ENCODE results near the gene MS4A8. TPM values are rescaled to one million over a fixed set of nuclear protein-coding genes. Genes with fewer than 3 reads are reported as not detected.
"Not testable (repeated sequence)": the region's sequence is repeated elsewhere in the genome, so short reads cannot be mapped to it uniquely, and the experiment has no call there.

MS4A8 gene
- total RNA-seq, result 1 to 10 TPM in 1 of 8 experiments, under 1 TPM in 1, not detected in 6; 0.43 to 5.1 TPM

- in situ Hi-C loops (cut with MboI; ENCODE audit: low pct_unique_long_range_greater_than_20kb in 2 of 9, low sequenced_read_pairs in 9 of 9, unreplicated experiment in 9 of 9), result no loop called here
- H3K27ac ChIP-seq, result no peak within 1 kb of the TSS
- peaks cover 0 to 9% of the 10 kb centered on the region in 2 donors for H3K4me1 ChIP-seq (replicated peaks in 1 of 2)
- peak in 3 of 8 experiments; percentile 62 to 88 (median 64) for ATAC-seq (replicated peaks in 6 of 8)
- no peak within 1 kb of the TSS for H3K4me3 ChIP-seq
- WGBS, 10 experiments, result 0 to 100% (median 57%) methylated on average over 1 to 2 of the region's 2 CpGs; no CpG with 5 or more reads in 4 of the 10 experiments
Measured at GRCh38 chr11:60699284-60699691, at the start of gene MS4A8. TSS of gene MS4A8 (plus strand) at chr11:60699612. CDS start at chr11:60700861, 1,249 bp downstream.

GRCh38 chr11:60657888-60658287 is 41.5 kb upstream of the MS4A8 start:
- in situ Hi-C loops (cut with MboI; ENCODE audit: low pct_unique_long_range_greater_than_20kb in 2 of 9, low sequenced_read_pairs in 9 of 9, unreplicated experiment in 9 of 9), result no loop called here
- H3K4me1 ChIP-seq (replicated peaks in 1 of 2), result no peaks in the 10 kb centered on the region
- H3K4me3 ChIP-seq, result no peak overlapping the region
- peak in 1 of 8 experiments; percentile 28 for ATAC-seq (replicated peaks in 6 of 8)
- peak overlapping the region in 1 of 2 donors; percentile 71 for H3K27ac ChIP-seq
- WGBS, 10 experiments, result 20 to 97% (median 94%) methylated on average over 2 to 4 of the region's 4 CpGs; no CpG with 5 or more reads in 5 of the 10 experiments

- 0 to 100% (median 80%) methylated on average over 1 of the region's 1 CpG; no CpG with 5 or more reads in 1 of the 10 experiments for WGBS, 10 experiments
- no peak overlapping the region for H3K4me3 ChIP-seq
- H3K27ac ChIP-seq, result no peak overlapping the region
- no peaks in the 10 kb centered on the region for H3K4me1 ChIP-seq (replicated peaks in 1 of 2)
- in situ Hi-C loops (cut with MboI; ENCODE audit: low pct_unique_long_range_greater_than_20kb in 2 of 9, low sequenced_read_pairs in 9 of 9, unreplicated experiment in 9 of 9), result no loop called here
- ATAC-seq (replicated peaks in 6 of 8), result peak in 3 of 8 experiments; percentile 72 to 94 (median 74)
Measured at GRCh38 chr11:60658409-60658808, 41.0 kb upstream of the MS4A8 start.

GRCh38 chr11:60672255-60672654 is 27.2 kb upstream of the MS4A8 start:
- WGBS, 10 experiments, result 0 to 84% (median 49%) methylated on average over 1 to 3 of the region's 3 CpGs
- in situ Hi-C loops (cut with MboI; ENCODE audit: low pct_unique_long_range_greater_than_20kb in 2 of 9, low sequenced_read_pairs in 9 of 9, unreplicated experiment in 9 of 9), result no loop called here
- H3K27ac ChIP-seq, result no peak overlapping the region
- ATAC-seq (replicated peaks in 6 of 8), result no peak
- H3K4me1 ChIP-seq (replicated peaks in 1 of 2), result no peaks in the 10 kb centered on the region
- no peak overlapping the region for H3K4me3 ChIP-seq

- in situ Hi-C loops (cut with MboI; ENCODE audit: low pct_unique_long_range_greater_than_20kb in 2 of 9, low sequenced_read_pairs in 9 of 9, unreplicated experiment in 9 of 9); H3K4me3 ChIP-seq; ATAC-seq (replicated peaks in 6 of 8); H3K27ac ChIP-seq; H3K4me1 ChIP-seq (replicated peaks in 1 of 2): not testable (repeated sequence)
- 71 to 100% (median 80%) methylated on average over 1 of the region's 2 CpGs; no CpG with 5 or more reads in 7 of the 10 experiments for WGBS, 10 experiments
Measured at GRCh38 chr11:60678231-60678630, 21.2 kb upstream of the MS4A8 start.

- no peaks in the 10 kb centered on the region for H3K4me1 ChIP-seq (replicated peaks in 1 of 2)
- no peak overlapping the region for H3K4me3 ChIP-seq
- ATAC-seq (replicated peaks in 6 of 8), result no peak
- in situ Hi-C loops (cut with MboI; ENCODE audit: low pct_unique_long_range_greater_than_20kb in 2 of 9, low sequenced_read_pairs in 9 of 9, unreplicated experiment in 9 of 9), result no loop called here
- no peak overlapping the region for H3K27ac ChIP-seq
Measured at GRCh38 chr11:60679879-60680278, 19.5 kb upstream of the MS4A8 start.

GRCh38 chr11:60680455-60681119 is 18.8 kb upstream of the MS4A8 start:
- 0 to 73% (median 47%) methylated on average over 1 to 3 of the region's 3 CpGs; no CpG with 5 or more reads in 1 of the 10 experiments for WGBS, 10 experiments
- Histone ChIP-seq H3K4me1 (replicated peaks in 1 of 2) (no peaks in the 10 kb centered on the region), H3K27ac (no peak overlapping the region), H3K4me3 (no peak overlapping the region)
- in situ Hi-C loops (cut with MboI; ENCODE audit: low pct_unique_long_range_greater_than_20kb in 2 of 9, low sequenced_read_pairs in 9 of 9, unreplicated experiment in 9 of 9), result no loop called here
- no peak for ATAC-seq (replicated peaks in 6 of 8)

GRCh38 chr11:60684541-60684848 is 14.9 kb upstream of the MS4A8 start:
- H3K27ac ChIP-seq; ATAC-seq (replicated peaks in 6 of 8); in situ Hi-C loops (cut with MboI; ENCODE audit: low pct_unique_long_range_greater_than_20kb in 2 of 9, low sequenced_read_pairs in 9 of 9, unreplicated experiment in 9 of 9); H3K4me1 ChIP-seq (replicated peaks in 1 of 2); H3K4me3 ChIP-seq: not testable (repeated sequence)
- 7 to 100% (median 75%) methylated on average over 1 to 2 of the region's 2 CpGs; no CpG with 5 or more reads in 2 of the 10 experiments for WGBS, 10 experiments

- in situ Hi-C loops (cut with MboI; ENCODE audit: low pct_unique_long_range_greater_than_20kb in 2 of 9, low sequenced_read_pairs in 9 of 9, unreplicated experiment in 9 of 9), result no loop called here
- WGBS, 10 experiments, result 17 to 92% (median 39%) methylated on average over 1 to 5 of the region's 5 CpGs; no CpG with 5 or more reads in 6 of the 10 experiments
Measured at GRCh38 chr11:60691661-60692060, 7.8 kb upstream of the MS4A8 start.

GRCh38 chr11:60699936-60700335 is 524 bp downstream of the MS4A8 start:
- Histone ChIP-seq H3K27ac (no peak overlapping the region), H3K4me3 (no peak overlapping the region), H3K4me1 (replicated peaks in 1 of 2) (peaks cover 0 to 9% of the 10 kb centered on the region in 2 donors)
- 30 to 100% (median 92%) methylated on average over 1 to 5 of the region's 5 CpGs; no CpG with 5 or more reads in 4 of the 10 experiments for WGBS, 10 experiments
- in situ Hi-C loops (cut with MboI; ENCODE audit: low pct_unique_long_range_greater_than_20kb in 2 of 9, low sequenced_read_pairs in 9 of 9, unreplicated experiment in 9 of 9), result no loop called here
- no peak for ATAC-seq (replicated peaks in 6 of 8)

More at GRCh38 chr11:60691661-60692060, 7.8 kb upstream of the MS4A8 start:
- H3K4me1 ChIP-seq (replicated peaks in 1 of 2), result no peaks in the 10 kb centered on the region
- ATAC-seq (replicated peaks in 6 of 8), result peak in 1 of 8 experiments; percentile 54
- H3K27ac ChIP-seq, result no peak overlapping the region
- H3K4me3 ChIP-seq, result no peak overlapping the region

- Histone ChIP-seq H3K27ac (no peak overlapping the region), H3K4me1 (replicated peaks in 1 of 2) (peaks cover 0 to 9% of the 10 kb centered on the region in 2 donors), H3K4me3 (no peak overlapping the region)
- ATAC-seq (replicated peaks in 6 of 8), result peak in 3 of 8 experiments; percentile 18 to 67 (median 67)
- 12 to 90% (median 61%) methylated on average over 2 to 14 of the region's 14 CpGs; no CpG with 5 or more reads in 1 of the 10 experiments for WGBS, 10 experiments
- in situ Hi-C loops (cut with MboI; ENCODE audit: low pct_unique_long_range_greater_than_20kb in 2 of 9, low sequenced_read_pairs in 9 of 9, unreplicated experiment in 9 of 9), result no loop called here
Measured at GRCh38 chr11:60700689-60701468, 1.5 kb downstream of the MS4A8 start.

- Histone ChIP-seq H3K4me3 (no peak overlapping the region), H3K4me1 (replicated peaks in 1 of 2) (peaks cover 0 to 9% of the 10 kb centered on the region in 2 donors), H3K27ac (no peak overlapping the region)
- 22 to 100% (median 71%) methylated on average over 1 to 4 of the region's 4 CpGs; no CpG with 5 or more reads in 2 of the 10 experiments for WGBS, 10 experiments
- no peak for ATAC-seq (replicated peaks in 6 of 8)
- in situ Hi-C loops (cut with MboI; ENCODE audit: low pct_unique_long_range_greater_than_20kb in 2 of 9, low sequenced_read_pairs in 9 of 9, unreplicated experiment in 9 of 9), result no loop called here
Measured at GRCh38 chr11:60701469-60701818, 2.0 kb downstream of the MS4A8 start.

GRCh38 chr11:60703374-60703773 is 4.0 kb downstream of the MS4A8 start:
- ATAC-seq (replicated peaks in 6 of 8), result no peak
- in situ Hi-C loops (cut with MboI; ENCODE audit: low pct_unique_long_range_greater_than_20kb in 2 of 9, low sequenced_read_pairs in 9 of 9, unreplicated experiment in 9 of 9), result no loop called here

More at GRCh38 chr11:60703374-60703773, 4.0 kb downstream of the MS4A8 start:
- Histone ChIP-seq H3K27ac (no peak overlapping the region), H3K4me3 (no peak overlapping the region), H3K4me1 (replicated peaks in 1 of 2) (peaks cover 0 to 9% of the 10 kb centered on the region in 2 donors)
- WGBS, 10 experiments, result 7 to 94% (median 80%) methylated on average over 1 to 7 of the region's 12 CpGs; no CpG with 5 or more reads in 1 of the 10 experiments
